ENCODE data around the gene INO80E.

- TF ChIP-seq CTCF (IDR thresholded peaks at IDR 0.05; ENCODE audit: extremely low read depth in 1 of 2, insufficient read depth in 1 of 2, low read depth in 1 of 2, low read length in 2 of 2) (no peak), MYC (IDR thresholded peaks at IDR 0.05; ENCODE audit: low read depth, low read length) (no peak), POLR2AphosphoS5 (IDR thresholded peaks at IDR 0.05; ENCODE audit: insufficient read depth, low read depth, low read length) (no peak), POLR2A (IDR thresholded peaks at IDR 0.05; ENCODE audit: low read depth, low read length) (no peak), FOS (IDR thresholded peaks at IDR 0.05; ENCODE audit: borderline replicate concordance, insufficient read depth, low read length) (no peak), EZH2 (IDR thresholded peaks at IDR 0.05; ENCODE audit: borderline replicate concordance, low read depth, low read length, severe bottlenecking) (no peak)
Observed at GRCh38 chr16:30031477-30031918, 35.5 kb downstream of the INO80E start.

All from endothelial cell of umbilical vein (primary cell).